Panc1 (cell line): ENCODE measurements around the gene VPS26A. TPM values are rescaled to one million over a fixed set of nuclear protein-coding genes. Genes with fewer than 3 reads are reported as not detected.

Experiments
- ATAC-seq: fragments of 200-7000 bp; cut with Tn5 transposase; 2 replicates; pipeline ENCODE4 v1.9.1; 2020; ENCODE audit warnings: mild to moderate bottlenecking, moderate library complexity
- BruUV-seq: library from RNA; stranded (reverse); fragments of 400-500 nt; replicated peaks from 2 replicates; lab custom pipeline; 2021; lab: Mats Ljungman, UMichigan
- CTCF ChIA-PET: fragments of 300-600 bp; sonication (Branson Sonifier 250); formaldehyde crosslinking; loops from one replicate; lab custom pipeline; 2022; ENCODE audit warnings: antibody characterized with exemption; lab: Charles Lee
- POLR2A ChIA-PET: fragments of 300-600 bp; sonication (Branson Sonifier 250); formaldehyde crosslinking; loops from one replicate; lab custom pipeline; 2022; ENCODE audit warnings: antibody characterized with exemption; lab: Charles Lee
- DNase-seq: peaks from one replicate; pipeline ENCODE4 v3.0.0-alpha.2; 2010; ENCODE audit warnings: low read depth, low spot score
- H3K27ac ChIP-seq: 2 replicates; pipeline ENCODE4 v1.5.1; 2011; ENCODE audit warnings: mild to moderate bottlenecking, low read length, inconsistent platforms
- H3K27me3 ChIP-seq: fragments of 200-500 bp; sonication (Bioruptor generic); 2 replicates; pipeline ENCODE4 v1.6.0; 2014; ENCODE audit warnings: low read length, inconsistent platforms; ENCODE audit not compliant: control insufficient read depth, insufficient read depth
- H3K36me3 ChIP-seq: fragments of 200-500 bp; sonication (Bioruptor generic); 2 replicates; pipeline ENCODE4 v1.5.1; 2014; ENCODE audit warnings: inconsistent platforms, mild to moderate bottlenecking, low read length, moderate library complexity; ENCODE audit not compliant: control insufficient read depth, insufficient read depth
- H3K4me1 ChIP-seq: 2 replicates; pipeline ENCODE4 v1.5.1; 2011; ENCODE audit warnings: inconsistent platforms, mild to moderate bottlenecking, low read length, moderate library complexity; ENCODE audit not compliant: control insufficient read depth, insufficient read depth
- H3K4me3 ChIP-seq, 2 experiments: 2 replicates each; pipeline ENCODE4 v1.5.1; 2011 to 2012; ENCODE audit warnings: low read depth in 2 of 2, low read length in 2 of 2, mild to moderate bottlenecking in 2 of 2, inconsistent platforms in 1 of 2, moderate library complexity in 1 of 2
- H3K9me3 ChIP-seq: fragments of 200-500 bp; sonication (Bioruptor generic); 2 replicates; pipeline ENCODE4 v1.5.1; 2014; ENCODE audit warnings: low read depth, mild to moderate bottlenecking, inconsistent platforms, low read length, moderate library complexity; ENCODE audit not compliant: control insufficient read depth, insufficient read depth
- POLR2AphosphoS5 ChIP-seq: IDR thresholded peaks from 2 replicates; pipeline ENCODE4 v1.6.1; 2012; ENCODE audit warnings: mild to moderate bottlenecking, low read depth, low read length, moderate library complexity
- SIN3A ChIP-seq: IDR thresholded peaks from 2 replicates; pipeline ENCODE4 v1.6.1; 2012; ENCODE audit warnings: low read depth, mild to moderate bottlenecking, low read length, moderate library complexity, borderline replicate concordance; ENCODE audit not compliant: insufficient read depth
- TCF7L2 ChIP-seq: IDR thresholded peaks from 2 replicates; pipeline ENCODE4 v1.6.1; 2011; ENCODE audit warnings: mild to moderate bottlenecking, low read depth, low read length, inconsistent platforms
- in situ Hi-C: cut with HindIII; loops from 2 replicates; pipeline ENCODE4 v1.10.0; 2016; ENCODE audit warnings: low sequenced_read_pairs, low pct_unique_long_range_greater_than_20kb
- intact Hi-C: fragments of 100-400 bp; cut with micrococcal nuclease; formaldehyde crosslinking; loops from one replicate; pipeline ENCODE4 v1.10.0; 2022; ENCODE audit not compliant: unreplicated experiment
- total RNA-seq: library from RNA; stranded (reverse); gene quantifications from one replicate; pipeline ENCODE4 v1.2.1, GENCODE V29; 2021; ENCODE audit not compliant: unreplicated experiment
- TF ChIP-seq, protein P1 (sequence below), 2 experiments: IDR thresholded peaks; 2 replicates each; pipeline ENCODE4 v1.6.1; 2011 to 2012; ENCODE audit warnings: low read depth in 2 of 2, control low read depth in 1 of 2, low read length in 1 of 2, mild to moderate bottlenecking in 1 of 2, moderate library complexity in 1 of 2; ENCODE audit not compliant: insufficient read depth in 1 of 2
- TF ChIP-seq, protein P2 (sequence below): fragments of 450-650 bp; IDR thresholded peaks from 2 replicates; pipeline ENCODE4 v1.5.1; 2017; ENCODE audit warnings: mild to moderate bottlenecking

VPS26A gene
- total RNA-seq, 1 experiment from 2014 or later, result 88.9 TPM

DNA sequence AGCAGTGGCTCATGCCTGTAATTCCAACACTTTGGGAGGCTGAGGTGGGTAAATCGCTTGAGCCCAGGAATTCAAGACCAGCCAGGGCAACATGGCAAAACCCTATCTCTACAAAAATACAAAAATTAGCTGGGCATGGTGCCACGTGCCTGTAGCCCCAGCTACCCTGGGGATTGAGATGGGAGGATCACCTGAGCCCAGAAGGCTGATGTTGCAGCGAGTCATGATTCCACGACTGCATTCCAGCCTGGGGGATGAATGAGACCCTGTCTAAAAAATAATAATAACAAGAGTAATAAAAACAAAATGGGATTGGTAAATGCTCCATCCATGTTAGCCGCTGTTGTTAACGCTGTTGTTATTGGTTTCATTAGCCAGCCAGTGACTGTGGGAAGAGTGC is 94.9 kb downstream of the VPS26A start:
- ChIA-PET POLR2A (no interaction called here), CTCF (interaction anchor here (0.6 to 1.0 kb wide), 2 partner anchors 13 to 178 kb away, joined by 3 to 8 read pairs; no protein-coding TSS in a partner anchor)
- no peaks in the 10 kb centered on the region for H3K9me3 ChIP-seq
- ATAC-seq, result no peak
- no peaks in the 10 kb centered on the region for H3K36me3 ChIP-seq
- no TSS peak for BruUV-seq
- DNase-seq, result no peak
- no peaks in the 10 kb centered on the region for H3K27me3 ChIP-seq
- TF ChIP-seq SIN3A (no peak), TCF7L2 (no peak), POLR2AphosphoS5 (no peak)
- TF ChIP-seq, protein P1, sequence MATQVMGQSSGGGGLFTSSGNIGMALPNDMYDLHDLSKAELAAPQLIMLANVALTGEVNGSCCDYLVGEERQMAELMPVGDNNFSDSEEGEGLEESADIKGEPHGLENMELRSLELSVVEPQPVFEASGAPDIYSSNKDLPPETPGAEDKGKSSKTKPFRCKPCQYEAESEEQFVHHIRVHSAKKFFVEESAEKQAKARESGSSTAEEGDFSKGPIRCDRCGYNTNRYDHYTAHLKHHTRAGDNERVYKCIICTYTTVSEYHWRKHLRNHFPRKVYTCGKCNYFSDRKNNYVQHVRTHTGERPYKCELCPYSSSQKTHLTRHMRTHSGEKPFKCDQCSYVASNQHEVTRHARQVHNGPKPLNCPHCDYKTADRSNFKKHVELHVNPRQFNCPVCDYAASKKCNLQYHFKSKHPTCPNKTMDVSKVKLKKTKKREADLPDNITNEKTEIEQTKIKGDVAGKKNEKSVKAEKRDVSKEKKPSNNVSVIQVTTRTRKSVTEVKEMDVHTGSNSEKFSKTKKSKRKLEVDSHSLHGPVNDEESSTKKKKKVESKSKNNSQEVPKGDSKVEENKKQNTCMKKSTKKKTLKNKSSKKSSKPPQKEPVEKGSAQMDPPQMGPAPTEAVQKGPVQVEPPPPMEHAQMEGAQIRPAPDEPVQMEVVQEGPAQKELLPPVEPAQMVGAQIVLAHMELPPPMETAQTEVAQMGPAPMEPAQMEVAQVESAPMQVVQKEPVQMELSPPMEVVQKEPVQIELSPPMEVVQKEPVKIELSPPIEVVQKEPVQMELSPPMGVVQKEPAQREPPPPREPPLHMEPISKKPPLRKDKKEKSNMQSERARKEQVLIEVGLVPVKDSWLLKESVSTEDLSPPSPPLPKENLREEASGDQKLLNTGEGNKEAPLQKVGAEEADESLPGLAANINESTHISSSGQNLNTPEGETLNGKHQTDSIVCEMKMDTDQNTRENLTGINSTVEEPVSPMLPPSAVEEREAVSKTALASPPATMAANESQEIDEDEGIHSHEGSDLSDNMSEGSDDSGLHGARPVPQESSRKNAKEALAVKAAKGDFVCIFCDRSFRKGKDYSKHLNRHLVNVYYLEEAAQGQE (IDR thresholded peaks at IDR 0.05; ENCODE audit: insufficient read depth in 1 of 2, low read depth in 2 of 2, low read length in 1 of 2), result no peak
- TF ChIP-seq, protein P2, sequence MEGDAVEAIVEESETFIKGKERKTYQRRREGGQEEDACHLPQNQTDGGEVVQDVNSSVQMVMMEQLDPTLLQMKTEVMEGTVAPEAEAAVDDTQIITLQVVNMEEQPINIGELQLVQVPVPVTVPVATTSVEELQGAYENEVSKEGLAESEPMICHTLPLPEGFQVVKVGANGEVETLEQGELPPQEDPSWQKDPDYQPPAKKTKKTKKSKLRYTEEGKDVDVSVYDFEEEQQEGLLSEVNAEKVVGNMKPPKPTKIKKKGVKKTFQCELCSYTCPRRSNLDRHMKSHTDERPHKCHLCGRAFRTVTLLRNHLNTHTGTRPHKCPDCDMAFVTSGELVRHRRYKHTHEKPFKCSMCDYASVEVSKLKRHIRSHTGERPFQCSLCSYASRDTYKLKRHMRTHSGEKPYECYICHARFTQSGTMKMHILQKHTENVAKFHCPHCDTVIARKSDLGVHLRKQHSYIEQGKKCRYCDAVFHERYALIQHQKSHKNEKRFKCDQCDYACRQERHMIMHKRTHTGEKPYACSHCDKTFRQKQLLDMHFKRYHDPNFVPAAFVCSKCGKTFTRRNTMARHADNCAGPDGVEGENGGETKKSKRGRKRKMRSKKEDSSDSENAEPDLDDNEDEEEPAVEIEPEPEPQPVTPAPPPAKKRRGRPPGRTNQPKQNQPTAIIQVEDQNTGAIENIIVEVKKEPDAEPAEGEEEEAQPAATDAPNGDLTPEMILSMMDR, result no peak
- intact Hi-C loops (no loop called here), in situ Hi-C loops (no loop called here)
- H3K4me3 ChIP-seq, result no peak overlapping the region
- H3K27ac ChIP-seq, result no peak overlapping the region
- peaks cover 17% of the 10 kb centered on the region for H3K4me1 ChIP-seq

DNA sequence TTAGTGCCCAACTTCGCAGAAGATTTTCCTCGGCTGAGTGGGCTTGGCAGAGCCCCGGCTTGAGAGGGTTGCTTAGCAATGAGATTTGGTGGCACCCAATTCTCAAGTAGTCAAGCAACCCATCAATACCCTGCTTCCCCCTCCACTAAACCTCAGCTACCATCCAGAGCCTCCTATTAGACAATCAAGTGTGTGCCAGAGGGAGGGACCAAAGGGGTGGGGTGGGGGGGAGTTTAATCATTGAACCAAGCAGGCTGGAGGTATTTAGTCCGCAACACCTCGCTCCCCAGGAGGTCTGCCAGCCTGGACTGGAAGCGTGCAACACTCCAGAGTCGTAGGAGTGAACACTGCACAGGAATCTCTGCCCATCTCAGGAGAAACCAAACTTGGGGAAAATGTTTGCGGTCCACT is 96.1 kb downstream of the VPS26A start, which contains the start of gene HKDC1:
TSS of gene HKDC1 (plus strand) at position 292 of the 411 bp plus-strand sequence. CDS start at position 396, 104 bp downstream.
- ChIA-PET POLR2A (no interaction called here), CTCF (interaction anchor here (0.6 kb wide), 1 partner anchor 949 kb away, joined by 9 read pairs; no protein-coding TSS in a partner anchor)
- BruUV-seq, result no TSS peak
- ATAC-seq (no peak), DNase-seq (no peak)
- H3K27me3 ChIP-seq, result no peaks in the 10 kb centered on the region
- TF ChIP-seq, protein P1 (IDR thresholded peaks at IDR 0.05; ENCODE audit: insufficient read depth in 1 of 2, low read depth in 2 of 2, low read length in 1 of 2), result no peak
- TF ChIP-seq POLR2AphosphoS5, result no peak
- no peak for TF ChIP-seq SIN3A
- no peak for TF ChIP-seq TCF7L2
- TF ChIP-seq, protein P2, result no peak
- peaks cover 17% of the 10 kb centered on the region for H3K4me1 ChIP-seq
- H3K4me3 ChIP-seq, result no peak within 1 kb of the TSS
- no peaks in the 10 kb centered on the region for H3K9me3 ChIP-seq
- in situ Hi-C loops (no loop called here), intact Hi-C loops (no loop called here)
- no peak within 1 kb of the TSS for H3K27ac ChIP-seq
- no peaks in the 10 kb centered on the region for H3K36me3 ChIP-seq
